Kidney (tissue), 14 donors: ENCODE results near the gene GBGT1. TPM values are rescaled to one million over a fixed set of nuclear protein-coding genes. Genes with fewer than 3 reads are reported as not detected.

Source experiments
- DNase-seq, 5 donors: peaks; one replicate each; pipeline ENCODE4 v3.0.0-alpha.2; 2013 to 2020
- FAIRE-seq: peaks from 2 replicates; lab custom pipeline; 2012; peaks lifted over from hg19 to GRCh38; lab: Jason Lieb, UNC
- H3K27ac ChIP-seq, 2 donors: one replicate each; pipeline ENCODE4 v1.7.0; 2013; ENCODE audit warnings: low read depth in 2 of 2, low read length in 2 of 2, inconsistent platforms in 1 of 2
- H3K27me3 ChIP-seq: one replicate; pipeline ENCODE4 v1.7.1; 2013; ENCODE audit warnings: low read length, inconsistent platforms; ENCODE audit not compliant: control insufficient read depth, insufficient read depth
- H3K36me3 ChIP-seq, 3 donors: one replicate each; pipeline versions ENCODE4 v1.7.0 to v1.7.1; 2013; ENCODE audit warnings: low read length in 3 of 3, control low read depth in 1 of 3, inconsistent platforms in 1 of 3; ENCODE audit not compliant: insufficient read depth in 3 of 3, control insufficient read depth in 2 of 3
- H3K4me1 ChIP-seq, 3 donors: one replicate each; pipeline versions ENCODE4 v1.7.0 to v1.7.1; 2013; ENCODE audit warnings: low read length in 3 of 3, inconsistent platforms in 1 of 3, low read depth in 1 of 3; ENCODE audit not compliant: control insufficient read depth in 2 of 3, insufficient read depth in 2 of 3
- H3K4me3 ChIP-seq, 3 donors: one replicate each; pipeline versions ENCODE4 v1.7.0 to v1.8.1; 2013; ENCODE audit warnings: low read length in 3 of 3, control low read depth in 1 of 3, inconsistent platforms in 1 of 3
- H3K9ac ChIP-seq, 3 donors: one replicate each; pipeline versions ENCODE4 v1.7.0 to v1.7.1; 2013; ENCODE audit warnings: low read length in 3 of 3, control low read depth in 1 of 3, inconsistent platforms in 1 of 3
- H3K9me3 ChIP-seq, 3 donors: one replicate each; pipeline versions ENCODE4 v1.7.0 to v1.7.1; 2013; ENCODE audit warnings: low read length in 3 of 3, control low read depth in 1 of 3, inconsistent platforms in 1 of 3; ENCODE audit not compliant: control insufficient read depth in 2 of 3, insufficient read depth in 1 of 3
- intact Hi-C: fragments of 100-400 bp; cut with DNase I; formaldehyde crosslinking; loops from one replicate; pipeline ENCODE4 v1.11.1; 2022
- polyA plus RNA-seq: library from polyadenylated mRNA; stranded (reverse); fragments of 350-450 nt; fragmentation: Illumina TruSeq; extraction: RNeasy Lipid Tissue Mini Kit (QIAGEN cat#74804); gene quantifications from one replicate; pipeline ENCODE4 v1.2.3, GENCODE V29; 2014; ENCODE audit warnings: low read depth, low replicate concordance; ENCODE audit not compliant: insufficient read depth
- total RNA-seq: library from RNA; stranded (reverse); fragmentation: NEBNext Ultra II Directional; extraction: Animal tissue kit (Norgen Biotek cat#: 25700); gene quantifications from one replicate; pipeline ENCODE4 v1.2.1, GENCODE V29; 2021
- TF ChIP-seq, protein P1 (sequence below): IDR thresholded peaks from 3 replicates; pipeline ENCODE4 v1.5.1; 2012; ENCODE audit warnings: mild to moderate bottlenecking, moderate library complexity, borderline replicate concordance; ENCODE audit not compliant: insufficient read depth; ENCODE audit errors: extremely low read depth
- donor health status: control.
- donor health status: control.
- donor health status: control.
- donor health status: control.
- donor health status: control.
- donor health status: DM: yes; HTN: yes; CAD: no.
- donor health status: Normal renal cell carcinoma (clear cell type).

The GBGT1 gene
- total and polyA plus RNA-seq, 2 donors from 2014 or later = 7.9 to 21.6 TPM

DNA sequence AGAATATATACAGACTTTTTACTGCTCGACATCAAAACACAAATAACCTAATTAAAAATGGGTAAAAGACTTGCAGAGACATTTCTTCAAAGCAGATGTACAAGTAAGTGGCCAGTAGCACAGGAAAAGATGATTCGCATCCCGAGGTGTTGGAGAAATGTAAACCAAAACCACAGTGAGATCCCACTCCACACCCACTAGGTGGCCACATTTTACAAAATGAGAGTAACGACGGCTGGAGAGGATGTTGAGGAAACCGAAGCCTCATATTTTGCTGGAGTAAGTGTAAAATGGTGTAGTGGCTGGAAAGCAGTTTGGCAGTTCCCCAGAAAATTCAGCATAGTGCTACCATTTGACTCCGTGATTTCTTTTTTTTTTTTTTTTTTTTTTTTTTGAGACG is 21.3 kb upstream of the GBGT1 start:
- no peaks in the 10 kb centered on the region for H3K4me1 ChIP-seq
- H3K27me3 ChIP-seq = no peaks in the 10 kb centered on the region
- intact Hi-C loops = loop anchor here (10.0 kb wide), 2 partner anchors 150 to 300 kb away; partner anchors contain the start of gene SURF6
- H3K9me3 ChIP-seq = no peaks in the 10 kb centered on the region
- no peaks in the 10 kb centered on the region for H3K36me3 ChIP-seq
- FAIRE-seq = peak; percentile 23
- peak in 3 of 5 donors; percentile 69 to 93 (median 87) for DNase-seq
- H3K9ac ChIP-seq = no peak overlapping the region
- TF ChIP-seq, protein P1, sequence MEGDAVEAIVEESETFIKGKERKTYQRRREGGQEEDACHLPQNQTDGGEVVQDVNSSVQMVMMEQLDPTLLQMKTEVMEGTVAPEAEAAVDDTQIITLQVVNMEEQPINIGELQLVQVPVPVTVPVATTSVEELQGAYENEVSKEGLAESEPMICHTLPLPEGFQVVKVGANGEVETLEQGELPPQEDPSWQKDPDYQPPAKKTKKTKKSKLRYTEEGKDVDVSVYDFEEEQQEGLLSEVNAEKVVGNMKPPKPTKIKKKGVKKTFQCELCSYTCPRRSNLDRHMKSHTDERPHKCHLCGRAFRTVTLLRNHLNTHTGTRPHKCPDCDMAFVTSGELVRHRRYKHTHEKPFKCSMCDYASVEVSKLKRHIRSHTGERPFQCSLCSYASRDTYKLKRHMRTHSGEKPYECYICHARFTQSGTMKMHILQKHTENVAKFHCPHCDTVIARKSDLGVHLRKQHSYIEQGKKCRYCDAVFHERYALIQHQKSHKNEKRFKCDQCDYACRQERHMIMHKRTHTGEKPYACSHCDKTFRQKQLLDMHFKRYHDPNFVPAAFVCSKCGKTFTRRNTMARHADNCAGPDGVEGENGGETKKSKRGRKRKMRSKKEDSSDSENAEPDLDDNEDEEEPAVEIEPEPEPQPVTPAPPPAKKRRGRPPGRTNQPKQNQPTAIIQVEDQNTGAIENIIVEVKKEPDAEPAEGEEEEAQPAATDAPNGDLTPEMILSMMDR = peak; percentile 72
- no peak overlapping the region for H3K4me3 ChIP-seq
- no peak overlapping the region for H3K27ac ChIP-seq

GRCh38 chr9:133182151-133182550 is 18.4 kb upstream of the GBGT1 start:
- no peak for FAIRE-seq
- no peaks in the 10 kb centered on the region for H3K4me1 ChIP-seq
- no peaks in the 10 kb centered on the region for H3K27me3 ChIP-seq
- intact Hi-C loops = loop anchor here (10.0 kb wide), 2 partner anchors 153 to 303 kb away; partner anchors contain the start of gene SURF6
- H3K9ac ChIP-seq = no peak overlapping the region
- no peak for DNase-seq
- no peaks in the 10 kb centered on the region for H3K36me3 ChIP-seq
- H3K9me3 ChIP-seq = no peaks in the 10 kb centered on the region
- no peak overlapping the region for H3K27ac ChIP-seq
- no peak overlapping the region for H3K4me3 ChIP-seq
- TF ChIP-seq, protein P1 = no peak

DNA sequence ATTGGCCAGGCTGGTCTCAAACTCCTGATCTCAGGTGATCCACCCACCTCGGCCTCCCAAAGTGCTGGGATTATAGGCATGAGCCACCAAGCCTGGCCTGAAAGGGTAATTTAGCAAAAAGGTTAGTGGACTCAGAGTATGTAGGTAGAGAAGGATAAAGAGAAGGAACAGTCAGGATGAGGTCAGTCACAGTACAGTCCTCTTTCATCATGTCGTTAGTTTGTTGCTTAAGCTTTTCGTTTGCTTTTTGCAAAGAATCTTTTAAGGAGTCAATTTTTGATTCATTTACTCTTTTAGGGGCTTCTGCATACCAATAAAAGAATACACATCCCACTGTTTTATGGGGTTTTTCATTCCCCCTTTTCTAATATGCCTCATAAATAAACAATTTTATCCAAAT is 17.8 kb upstream of the GBGT1 start:
- intact Hi-C loops = loop anchor here (10.0 kb wide), 2 partner anchors 153 to 303 kb away; partner anchors contain the start of gene SURF6
- no peak for DNase-seq
- TF ChIP-seq, protein P1 = no peak
- Histone ChIP-seq H3K36me3 (no peaks in the 10 kb centered on the region), H3K27me3 (no peaks in the 10 kb centered on the region), H3K4me1 (no peaks in the 10 kb centered on the region), H3K9me3 (no peaks in the 10 kb centered on the region), H3K4me3 (no peak overlapping the region), H3K9ac (no peak overlapping the region), H3K27ac (no peak overlapping the region)
- no peak for FAIRE-seq

DNA sequence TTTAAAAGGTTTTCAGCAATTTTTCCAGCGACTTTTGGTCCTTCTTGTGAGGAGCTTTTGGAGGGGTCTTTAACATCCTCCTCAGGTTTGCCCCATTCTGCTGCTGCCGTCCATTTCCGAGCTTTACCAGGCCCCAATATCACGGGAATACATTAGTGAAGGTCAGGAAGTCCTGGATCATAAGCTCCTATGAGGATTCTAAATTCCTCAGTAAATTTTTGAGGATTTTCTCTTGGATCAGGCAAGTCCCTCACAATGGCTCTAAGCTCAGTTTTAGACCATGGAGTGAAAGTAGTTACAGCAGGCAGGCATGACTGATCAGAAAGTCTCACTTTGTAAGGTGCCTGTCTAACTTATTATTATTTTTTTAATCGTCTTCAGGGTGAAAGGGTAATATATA is 17.2 kb upstream of the GBGT1 start:
- no peaks in the 10 kb centered on the region for H3K27me3 ChIP-seq
- intact Hi-C loops = loop anchor here (10.0 kb wide), 2 partner anchors 154 to 304 kb away; partner anchors contain the start of gene SURF6
- H3K9me3 ChIP-seq = no peaks in the 10 kb centered on the region
- DNase-seq (no peak), FAIRE-seq (no peak)
- no peak overlapping the region for H3K4me3 ChIP-seq
- no peak overlapping the region for H3K27ac ChIP-seq
- H3K36me3 ChIP-seq = no peaks in the 10 kb centered on the region
- no peaks in the 10 kb centered on the region for H3K4me1 ChIP-seq
- TF ChIP-seq, protein P1 = no peak
- H3K9ac ChIP-seq = no peak overlapping the region
